HepG2 (cell line): ENCODE measurements around the gene AJUBA. TPM values are rescaled to one million over a fixed set of nuclear protein-coding genes. Genes with fewer than 3 reads are reported as not detected.

Source experiments
- ARID2 ChIP-seq: sonication (generic); formaldehyde crosslinking; IDR thresholded peaks from 2 replicates; pipeline ENCODE4 v1.8.1; 2022; ENCODE audit warnings: mild to moderate bottlenecking, missing genetic modification reagents, borderline replicate concordance
- ATRX ChIP-seq: sonication (generic); formaldehyde crosslinking; IDR thresholded peaks from 2 replicates; pipeline ENCODE4 v1.4.0; 2020; ENCODE audit warnings: missing genetic modification reagents, borderline replicate concordance
- CCAR2 ChIP-seq: fragments of 200-400 bp; formaldehyde crosslinking; optimal IDR thresholded peaks from 2 replicates; pipeline ENCODE3; 2018; ENCODE audit warnings: low read depth, mild to moderate bottlenecking, low read length, moderate library complexity
- FOSL2 ChIP-seq: sonication (generic); formaldehyde crosslinking; IDR thresholded peaks from 2 replicates; pipeline ENCODE4 v1.4.0; 2020; ENCODE audit warnings: missing genetic modification reagents
- GABPB1 ChIP-seq: IDR thresholded peaks from 2 replicates; pipeline ENCODE4 v1.6.1; 2016; ENCODE audit warnings: mild to moderate bottlenecking, missing genetic modification reagents, moderate library complexity, missing compliant biosample characterization
- HNF1B ChIP-seq: sonication (generic); formaldehyde crosslinking; IDR thresholded peaks from 2 replicates; pipeline ENCODE4 v1.5.1; 2020; ENCODE audit warnings: mild to moderate bottlenecking, moderate library complexity, missing genetic modification reagents
- LCORL ChIP-seq, 2 experiments: fragments of 450-650 bp in 1 of 2; sonication (generic) in 1 of 2; formaldehyde crosslinking in 1 of 2; IDR thresholded peaks; 2 replicates each; pipeline versions ENCODE4 v1.5.0 to v1.6.1; 2017 to 2020; ENCODE audit warnings: antibody characterized with exemption in 1 of 2, missing genetic modification reagents in 1 of 2
- MAFK ChIP-seq, 2 experiments: IDR thresholded peaks in 1 of 2; conservative IDR thresholded peaks in 1 of 2; 2 replicates each; pipeline ENCODE4 v1.6.1; 2011; ENCODE audit warnings: improper control_type of control experiment in 2 of 2, low read length in 2 of 2
- MLX ChIP-seq: IDR thresholded peaks from 2 replicates; pipeline ENCODE4 v1.6.1; 2016
- MTF1 ChIP-seq: sonication (generic); formaldehyde crosslinking; IDR thresholded peaks from 2 replicates; pipeline ENCODE4 v1.5.0; 2020; ENCODE audit warnings: missing genetic modification reagents
- MYNN ChIP-seq: sonication (generic); formaldehyde crosslinking; IDR thresholded peaks from 2 replicates; pipeline ENCODE4 v1.4.0; 2020; ENCODE audit warnings: mild to moderate bottlenecking, low read depth, missing genetic modification reagents
- PHF8 ChIP-seq: sonication (generic); formaldehyde crosslinking; IDR thresholded peaks from 2 replicates; pipeline ENCODE4 v1.5.0; 2020; ENCODE audit warnings: missing genetic modification reagents
- POLR2A ChIP-seq, 2 experiments: IDR thresholded peaks; 2 replicates each; pipeline ENCODE4 v1.6.1; 2011; ENCODE audit warnings: low read depth in 2 of 2, low read length in 2 of 2, mild to moderate bottlenecking in 1 of 2, moderate library complexity in 1 of 2; ENCODE audit not compliant: insufficient read depth in 1 of 2
- POLR2G ChIP-seq: fragments of 200-400 bp; formaldehyde crosslinking; IDR thresholded peaks from 2 replicates; pipeline ENCODE4 v1.6.1; 2018; ENCODE audit warnings: mild to moderate bottlenecking, low read depth, low read length, moderate library complexity
- RBFOX2 ChIP-seq: fragments of 200-400 bp; formaldehyde crosslinking; IDR thresholded peaks from 2 replicates; pipeline ENCODE4 v1.6.1; 2017; ENCODE audit warnings: low read depth, mild to moderate bottlenecking, low read length
- REPIN1 ChIP-seq: sonication (generic); formaldehyde crosslinking; IDR thresholded peaks from 2 replicates; pipeline ENCODE4 v1.8.0; 2022; ENCODE audit warnings: missing genetic modification reagents, low read depth, mild to moderate bottlenecking, borderline replicate concordance
- RERE ChIP-seq: IDR thresholded peaks from 2 replicates; pipeline ENCODE4 v1.6.1; 2016; ENCODE audit warnings: low read depth, missing genetic modification reagents, missing compliant biosample characterization
- ZFP62 ChIP-seq: sonication (generic); formaldehyde crosslinking; IDR thresholded peaks from 2 replicates; pipeline ENCODE4 v1.4.0; 2020; ENCODE audit warnings: missing genetic modification reagents
- ZFP90 ChIP-seq: sonication (generic); formaldehyde crosslinking; IDR thresholded peaks from 2 replicates; pipeline ENCODE4 v1.8.0; 2022; ENCODE audit warnings: missing genetic modification reagents, mild to moderate bottlenecking, inconsistent platforms, borderline replicate concordance
- ZNF136 ChIP-seq: sonication (generic); formaldehyde crosslinking; IDR thresholded peaks from 2 replicates; pipeline ENCODE4 v1.8.1; 2022; ENCODE audit warnings: low read depth, mild to moderate bottlenecking, moderate library complexity, missing genetic modification reagents
- ZNF251 ChIP-seq: sonication (generic); formaldehyde crosslinking; IDR thresholded peaks from 2 replicates; pipeline ENCODE4 v1.9.0; 2021; ENCODE audit warnings: mild to moderate bottlenecking, missing genetic modification reagents
- ZNF367 ChIP-seq: sonication (generic); formaldehyde crosslinking; IDR thresholded peaks from 2 replicates; pipeline ENCODE4 v1.4.0; 2020; ENCODE audit warnings: missing genetic modification reagents, borderline replicate concordance
- ZNF607 ChIP-seq: sonication (generic); formaldehyde crosslinking; IDR thresholded peaks from 2 replicates; pipeline ENCODE4 v1.5.1; 2020; ENCODE audit warnings: missing genetic modification reagents, mild to moderate bottlenecking, borderline replicate concordance
- ZSCAN21 ChIP-seq: sonication (generic); formaldehyde crosslinking; IDR thresholded peaks from 2 replicates; pipeline ENCODE4 v1.8.0; 2022; ENCODE audit warnings: mild to moderate bottlenecking, missing genetic modification reagents, moderate library complexity, borderline replicate concordance
- polyA plus RNA-seq, 8 experiments: library from polyadenylated mRNA; depleted of rRNA in 3 of 8; stranded (reverse) in 7 of 8; unstranded in 1 of 8; fragments of >200 nt; fragmentation: Illumina TruSeq in 4 of 8; extraction: Trizol in 4 of 8; gene quantifications; 2 replicates each; pipeline versions ENCODE4 v1.2.1 to v1.2.3, GENCODE V29; 2011 to 2016; ENCODE audit warnings: low read depth in 4 of 8, missing spikeins in 1 of 8, mixed read lengths in 1 of 8; ENCODE audit not compliant: insufficient read depth in 1 of 8
- total RNA-seq, 5 experiments: library from RNA; depleted of rRNA; stranded (reverse); fragments of >200 nt; fragmentation: Illumina TruSeq; extraction: Trizol; gene quantifications; 2 replicates each; pipeline ENCODE4 v1.2.3, GENCODE V29; 2016; ENCODE audit warnings: low read depth in 1 of 5

AJUBA gene
- total and polyA plus RNA-seq, 2 of the 13 experiments (the other 11 are each of a cell fraction or from before 2014, with no cell fraction given) = 157 to 241 TPM

GRCh38 chr14:22966783-22967269, 15.5 kb downstream of the AJUBA start (continued):
- no peak for TF ChIP-seq ATRX (CRISPR knock-in tag)
- TF ChIP-seq LCORL (IDR thresholded peaks at IDR 0.05) = no peak
- TF ChIP-seq LCORL (CRISPR knock-in tag; IDR thresholded peaks at IDR 0.05) = no peak
- TF ChIP-seq MTF1 (CRISPR knock-in tag) = no peak
- 0 out of 2 replicates have a peak, but pooled peaks have one; percentile 5 for TF ChIP-seq HNF1B (CRISPR knock-in tag)
- TF ChIP-seq MAFK (conservative IDR thresholded peaks at IDR 0.05 in 1 of 2, IDR thresholded peaks at IDR 0.05 in 1 of 2; ENCODE audit: low read length in 2 of 2) = no peak
- TF ChIP-seq RERE (CRISPR knock-in tag) = no peak
- TF ChIP-seq PHF8 = no peak
- 0 out of 2 replicates have a peak, but pooled peaks have one; percentile 2 for TF ChIP-seq ZFP90 (CRISPR knock-in tag)
- TF ChIP-seq REPIN1 (CRISPR knock-in tag) = 0 out of 2 replicates have a peak, but pooled peaks have one; percentile 12
- TF ChIP-seq CCAR2 = no peak
- TF ChIP-seq POLR2G = peak; percentile 53
- no peak for TF ChIP-seq ZNF136 (CRISPR knock-in tag)
- no peak for TF ChIP-seq ZFP62 (CRISPR knock-in tag)
- 0 out of 2 replicates have a peak, but pooled peaks have one; percentile 67 for TF ChIP-seq ZNF607 (CRISPR knock-in tag)
- peak; percentile 14; the same call in 1 of the 2 replicates for TF ChIP-seq ZSCAN21 (CRISPR knock-in tag)
- TF ChIP-seq MLX (CRISPR knock-in tag) = no peak
- TF ChIP-seq ZNF251 (CRISPR knock-in tag) = no peak
- TF ChIP-seq FOSL2 (CRISPR knock-in tag) = peak; percentile 26
- TF ChIP-seq RBFOX2 = no peak
- no peak for TF ChIP-seq MYNN (CRISPR knock-in tag)
- TF ChIP-seq ARID2 (CRISPR knock-in tag) = 0 out of 2 replicates have a peak, but pooled peaks have one; percentile 42
- peak in 1 of 2 experiments; percentile 60; a peak in 3 of 4 replicates for TF ChIP-seq POLR2A (IDR thresholded peaks at IDR 0.05; ENCODE audit: insufficient read depth in 1 of 2, low read depth in 2 of 2, low read length in 2 of 2)
- TF ChIP-seq ZNF367 = peak; percentile 8; the same call in 1 of the 2 replicates
- TF ChIP-seq GABPB1 (CRISPR knock-in tag) = no peak
